GM12878 (cell line): ENCODE results near the gene ANGEL2.

Source experiments
- CREB1 ChIP-seq: IDR thresholded peaks from 2 replicates; pipeline ENCODE4 v1.6.1; 2012; ENCODE audit warnings: low read depth, mild to moderate bottlenecking, inconsistent platforms
- FOS ChIP-seq: IDR thresholded peaks from 3 replicates; pipeline ENCODE4 v1.6.1; 2011; ENCODE audit warnings: borderline replicate concordance; ENCODE audit not compliant: insufficient read length; ENCODE audit errors: extremely low read depth
- GABPA ChIP-seq: IDR thresholded peaks from 2 replicates; pipeline ENCODE4 v1.6.1; 2014; ENCODE audit warnings: antibody characterized with exemption, low read depth, mild to moderate bottlenecking, inconsistent platforms
- GATAD2B ChIP-seq: fragments of 450-650 bp; conservative IDR thresholded peaks from 2 replicates; pipeline ENCODE4 v1.6.1; 2017; ENCODE audit warnings: low read depth, mild to moderate bottlenecking, moderate library complexity
- HDAC2 ChIP-seq: fragments of 200-600 bp; sonication (generic); IDR thresholded peaks from 2 replicates; pipeline ENCODE4 v1.6.1; 2017
- POLR2A ChIP-seq: IDR thresholded peaks from 2 replicates; pipeline ENCODE4 v1.6.1; 2011; ENCODE audit warnings: low read depth, mild to moderate bottlenecking, low read length
- RAD21 ChIP-seq: IDR thresholded peaks from 2 replicates; pipeline ENCODE4 v1.6.1; 2011; ENCODE audit warnings: mild to moderate bottlenecking, low read depth, low read length, moderate library complexity; ENCODE audit not compliant: insufficient read depth
- SMC3 ChIP-seq: IDR thresholded peaks from 2 replicates; pipeline ENCODE4 v1.6.1; 2011; ENCODE audit warnings: low read length, improper control_type of control experiment, borderline replicate concordance
- ZNF274 ChIP-seq: IDR thresholded peaks from one replicate; pipeline ENCODE4 v1.8.0; 2011; ENCODE audit not compliant: insufficient read length, insufficient read depth
- TF ChIP-seq, protein P1 (sequence below), 3 experiments: IDR thresholded peaks in 2 of 3; conservative IDR thresholded peaks in 1 of 3; 2 replicates each; pipeline ENCODE4 v1.5.1; 2011; ENCODE audit warnings: low read depth in 3 of 3, low read length in 3 of 3, mild to moderate bottlenecking in 3 of 3, control low read depth in 2 of 3, moderate library complexity in 2 of 3, inconsistent platforms in 1 of 3, mixed read lengths in 1 of 3; ENCODE audit not compliant: control insufficient read depth in 2 of 3, insufficient read depth in 1 of 3; ENCODE audit errors: extremely low read depth in 1 of 3
- TF ChIP-seq, protein P2 (sequence below): IDR thresholded peaks from 2 replicates; pipeline ENCODE4 v1.6.1; 2012; ENCODE audit warnings: low read depth, low read length, improper control_type of control experiment

DNA sequence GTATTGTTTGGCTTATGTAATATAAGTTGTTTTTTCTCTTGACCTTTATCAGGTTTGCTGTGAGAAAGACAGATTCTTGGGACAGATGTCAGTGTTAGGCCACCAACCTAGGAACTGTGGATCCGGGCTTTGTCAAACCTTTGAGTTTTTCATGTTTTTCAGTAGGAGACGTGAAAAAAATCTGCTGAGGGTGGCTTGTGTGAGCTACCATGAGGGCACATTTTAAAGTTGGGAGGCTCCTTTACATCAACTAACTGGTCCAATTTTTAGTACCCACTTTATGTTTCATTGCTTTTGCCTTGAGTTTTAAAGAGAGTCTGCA lies 36.2 kb upstream of the ANGEL2 start:
- no peak for TF ChIP-seq RAD21
- TF ChIP-seq, protein P1, sequence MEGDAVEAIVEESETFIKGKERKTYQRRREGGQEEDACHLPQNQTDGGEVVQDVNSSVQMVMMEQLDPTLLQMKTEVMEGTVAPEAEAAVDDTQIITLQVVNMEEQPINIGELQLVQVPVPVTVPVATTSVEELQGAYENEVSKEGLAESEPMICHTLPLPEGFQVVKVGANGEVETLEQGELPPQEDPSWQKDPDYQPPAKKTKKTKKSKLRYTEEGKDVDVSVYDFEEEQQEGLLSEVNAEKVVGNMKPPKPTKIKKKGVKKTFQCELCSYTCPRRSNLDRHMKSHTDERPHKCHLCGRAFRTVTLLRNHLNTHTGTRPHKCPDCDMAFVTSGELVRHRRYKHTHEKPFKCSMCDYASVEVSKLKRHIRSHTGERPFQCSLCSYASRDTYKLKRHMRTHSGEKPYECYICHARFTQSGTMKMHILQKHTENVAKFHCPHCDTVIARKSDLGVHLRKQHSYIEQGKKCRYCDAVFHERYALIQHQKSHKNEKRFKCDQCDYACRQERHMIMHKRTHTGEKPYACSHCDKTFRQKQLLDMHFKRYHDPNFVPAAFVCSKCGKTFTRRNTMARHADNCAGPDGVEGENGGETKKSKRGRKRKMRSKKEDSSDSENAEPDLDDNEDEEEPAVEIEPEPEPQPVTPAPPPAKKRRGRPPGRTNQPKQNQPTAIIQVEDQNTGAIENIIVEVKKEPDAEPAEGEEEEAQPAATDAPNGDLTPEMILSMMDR (IDR thresholded peaks at IDR 0.05 in 2 of 3, conservative IDR thresholded peaks at IDR 0.05 in 1 of 3; ENCODE audit: control insufficient read depth in 2 of 3, extremely low read depth in 1 of 3, insufficient read depth in 1 of 3, low read depth in 3 of 3, low read length in 3 of 3) = no peak
- TF ChIP-seq POLR2A = no peak
- TF ChIP-seq, protein P2, sequence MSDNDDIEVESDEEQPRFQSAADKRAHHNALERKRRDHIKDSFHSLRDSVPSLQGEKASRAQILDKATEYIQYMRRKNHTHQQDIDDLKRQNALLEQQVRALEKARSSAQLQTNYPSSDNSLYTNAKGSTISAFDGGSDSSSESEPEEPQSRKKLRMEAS = no peak
- no peak for TF ChIP-seq SMC3
- TF ChIP-seq GABPA = no peak
- no peak for TF ChIP-seq CREB1
- no peak for TF ChIP-seq HDAC2
- no peak for TF ChIP-seq FOS
- no peak for TF ChIP-seq GATAD2B
- TF ChIP-seq ZNF274 = no peak
